ENCODE measurements around the gene KCNH8.

The KCNH8 gene

GRCh38 chr3:19541284-19541683 lies 393.0 kb downstream of the KCNH8 start:
- no peak overlapping the region for H3K27ac Mint-ChIP-seq
- no peak for DNase-seq (ENCODE audit: low spot score)
- H3K4me1 Mint-ChIP-seq (ENCODE audit: low read depth): no peaks in the 10 kb centered on the region

GRCh38 chr3:19543212-19543841 lies 395.0 kb downstream of the KCNH8 start:
- Mint-ChIP-seq H3K27ac (no peak overlapping the region), H3K4me1 (ENCODE audit: low read depth) (no peaks in the 10 kb centered on the region), H3K4me3 (no peak overlapping the region), H3K36me3 (ENCODE audit: low read depth) (no peaks in the 10 kb centered on the region), H3K27me3 (ENCODE audit: low read depth) (no peaks in the 10 kb centered on the region), H3K9me3 (no peaks in the 10 kb centered on the region)
- DNase-seq (ENCODE audit: low spot score): no peak

More at GRCh38 chr3:19541284-19541683, 393.0 kb downstream of the KCNH8 start:
- Mint-ChIP-seq H3K36me3 (ENCODE audit: low read depth) (no peaks in the 10 kb centered on the region), H3K9me3 (no peaks in the 10 kb centered on the region), H3K4me3 (no peak overlapping the region), H3K27me3 (ENCODE audit: low read depth) (no peaks in the 10 kb centered on the region)

- Mint-ChIP-seq H3K9me3 (no peaks in the 10 kb centered on the region), H3K4me3 (no peak overlapping the region), H3K27me3 (ENCODE audit: low read depth) (no peaks in the 10 kb centered on the region), H3K36me3 (ENCODE audit: low read depth) (no peaks in the 10 kb centered on the region), H3K27ac (no peak overlapping the region), H3K4me1 (ENCODE audit: low read depth) (no peaks in the 10 kb centered on the region)
- DNase-seq (ENCODE audit: low spot score): no peak
These were observed 399.6 kb downstream of the KCNH8 start for GRCh38 chr3:19547665-19548464.

GRCh38 chr3:19559724-19560442 lies 411.6 kb downstream of the KCNH8 start:
- H3K36me3 Mint-ChIP-seq (ENCODE audit: low read depth): no peaks in the 10 kb centered on the region
- no peaks in the 10 kb centered on the region for H3K27me3 Mint-ChIP-seq (ENCODE audit: low read depth)
- no peaks in the 10 kb centered on the region for H3K4me1 Mint-ChIP-seq (ENCODE audit: low read depth)
- DNase-seq (ENCODE audit: low spot score): no peak
- H3K9me3 Mint-ChIP-seq: no peaks in the 10 kb centered on the region
- H3K27ac Mint-ChIP-seq: no peak overlapping the region
- H3K4me3 Mint-ChIP-seq: no peak overlapping the region

DNA sequence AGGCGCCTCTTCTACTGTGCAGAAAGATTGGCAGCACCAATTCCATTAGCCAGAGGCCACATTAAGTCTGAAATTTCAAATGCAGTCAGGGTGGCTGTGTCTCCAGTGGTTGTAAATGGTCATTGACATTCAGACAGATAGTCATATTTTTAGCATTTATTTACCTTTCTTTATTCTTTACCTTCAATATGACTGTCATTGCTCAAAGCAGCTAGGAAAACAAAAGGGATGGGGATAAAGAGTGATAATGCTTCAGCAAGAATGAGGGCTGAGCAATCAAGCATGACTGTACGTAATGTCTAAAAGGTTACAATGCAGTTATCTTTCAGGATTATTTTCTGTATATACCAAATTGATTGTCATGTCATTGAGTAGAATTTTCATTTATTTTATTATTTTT lies 425.3 kb downstream of the KCNH8 start:
- Mint-ChIP-seq H3K9me3 (no peaks in the 10 kb centered on the region), H3K4me3 (no peak overlapping the region), H3K27ac (no peak overlapping the region), H3K4me1 (ENCODE audit: low read depth) (no peaks in the 10 kb centered on the region), H3K27me3 (ENCODE audit: low read depth) (no peaks in the 10 kb centered on the region), H3K36me3 (ENCODE audit: low read depth) (no peaks in the 10 kb centered on the region)
- no peak for DNase-seq (ENCODE audit: low spot score)

GRCh38 chr3:19574268-19574667 lies 426.0 kb downstream of the KCNH8 start:
- Mint-ChIP-seq H3K4me1 (ENCODE audit: low read depth) (no peaks in the 10 kb centered on the region), H3K27me3 (ENCODE audit: low read depth) (no peaks in the 10 kb centered on the region), H3K4me3 (no peak overlapping the region), H3K9me3 (no peaks in the 10 kb centered on the region), H3K27ac (no peak overlapping the region), H3K36me3 (ENCODE audit: low read depth) (no peaks in the 10 kb centered on the region)
- no peak for DNase-seq (ENCODE audit: low spot score)

DNA sequence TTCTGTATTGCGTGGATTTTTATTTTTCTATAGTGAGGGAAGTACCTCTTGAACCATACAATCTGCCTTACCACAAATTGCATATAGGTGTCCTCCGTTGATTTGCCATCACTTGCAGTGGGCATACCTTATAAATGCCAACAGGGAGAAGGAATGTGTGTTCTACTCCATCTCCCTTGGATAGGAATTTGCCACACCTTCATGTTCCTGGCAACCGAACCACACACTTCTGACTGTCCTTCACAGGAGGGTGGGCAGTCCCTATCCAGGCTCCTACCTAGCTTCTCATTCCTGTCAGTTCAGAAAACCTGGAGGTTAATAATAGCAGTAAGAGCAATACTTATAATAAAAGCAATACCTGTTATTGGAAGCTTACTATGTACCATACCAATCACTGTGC lies 428.0 kb downstream of the KCNH8 start:
- no peak overlapping the region for H3K4me3 Mint-ChIP-seq

More for the DNA sequence above, 428.0 kb downstream of the KCNH8 start:
- Mint-ChIP-seq H3K9me3 (no peaks in the 10 kb centered on the region), H3K4me1 (ENCODE audit: low read depth) (no peaks in the 10 kb centered on the region), H3K27me3 (ENCODE audit: low read depth) (no peaks in the 10 kb centered on the region), H3K36me3 (ENCODE audit: low read depth) (no peaks in the 10 kb centered on the region), H3K27ac (no peak overlapping the region)
- DNase-seq (ENCODE audit: low spot score): no peak

All from T-helper 2 cell treated with Interferon-gamma antibody and Interleukin-4, amounts not matched to agents 5 μg/mL and 100 μg/mL, for 36 hours (primary cell).